Ramos (cell line): ENCODE data around the gene NTF3.

Source experiments
- in situ Hi-C: fragments of 300-500 bp; cut with MboI; formaldehyde crosslinking; loops from one replicate; pipeline ENCODE4 v1.14.3; 2022; ENCODE audit warnings: low sequenced_read_pairs; ENCODE audit not compliant: unreplicated experiment

Gene NTF3

GRCh38 chr12:5430641-5431603, 986 bp upstream of the NTF3 start:
- in situ Hi-C loops, result loop anchor here (5.0 kb wide), 1 partner anchor 76 kb away; no protein-coding TSS in a partner anchor

DNA sequence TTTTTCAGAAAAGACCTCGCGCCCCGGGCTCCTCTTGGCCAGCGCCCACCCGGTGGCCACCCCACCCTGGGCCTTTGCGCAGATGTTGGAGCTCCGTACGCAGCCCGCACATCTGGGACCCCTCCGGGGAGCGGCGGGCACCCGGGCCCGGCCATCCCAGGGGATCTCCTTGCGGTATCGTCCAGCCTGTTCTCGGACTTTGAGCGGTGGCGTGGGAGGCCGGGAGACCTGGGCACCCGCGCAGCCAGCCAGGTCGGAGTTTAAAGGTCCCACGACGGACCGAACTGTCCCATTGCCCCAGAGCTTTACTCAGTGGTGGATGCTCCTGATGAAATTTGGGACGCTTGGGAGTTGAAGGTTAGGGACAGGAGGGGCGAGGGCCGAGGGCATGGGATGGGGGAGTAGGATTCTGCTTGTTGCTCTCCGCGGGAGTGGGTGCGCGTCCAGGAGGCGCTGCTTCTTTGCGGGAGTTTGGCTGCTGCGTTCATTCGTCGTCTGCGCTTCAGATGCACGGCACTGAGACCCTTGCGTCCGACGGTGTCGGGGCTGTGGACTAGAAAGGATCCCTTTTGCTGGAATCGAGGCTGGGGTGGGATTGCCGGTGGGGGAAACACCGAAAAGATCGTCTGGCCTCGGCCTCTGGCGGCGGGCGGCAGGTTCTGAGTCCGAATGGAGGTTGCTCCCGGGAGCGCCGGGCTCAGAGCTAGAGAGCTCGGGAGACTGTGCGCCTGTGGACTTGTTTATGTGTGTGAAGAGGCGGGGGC, 1.4 kb downstream of the NTF3 start:
- in situ Hi-C loops, result loop anchor here (5.0 kb wide), 1 partner anchor 74 kb away; no protein-coding TSS in a partner anchor

GRCh38 chr12:5433845-5434646, 2.1 kb downstream of the NTF3 start:
- in situ Hi-C loops, result loop anchor here (5.0 kb wide), 1 partner anchor 73 kb away; no protein-coding TSS in a partner anchor

GRCh38 chr12:5434647-5435560, 3.0 kb downstream of the NTF3 start:
- in situ Hi-C loops, result loop anchor here (5.0 kb wide), 1 partner anchor 72 kb away; no protein-coding TSS in a partner anchor

- in situ Hi-C loops, result no loop called here
These were observed 5.3 kb downstream of the NTF3 start for GRCh38 chr12:5437182-5437583.

- in situ Hi-C loops, result no loop called here
These were observed 5.7 kb downstream of the NTF3 start for GRCh38 chr12:5437589-5437988.

GRCh38 chr12:5438671-5439200, 6.8 kb downstream of the NTF3 start:
- in situ Hi-C loops, result no loop called here

- in situ Hi-C loops, result no loop called here
These were observed 7.5 kb downstream of the NTF3 start for GRCh38 chr12:5439371-5439771.

GRCh38 chr12:5439788-5440300, 7.9 kb downstream of the NTF3 start:
- in situ Hi-C loops, result no loop called here

GRCh38 chr12:5440978-5441377, 9.1 kb downstream of the NTF3 start:
- in situ Hi-C loops, result no loop called here

DNA sequence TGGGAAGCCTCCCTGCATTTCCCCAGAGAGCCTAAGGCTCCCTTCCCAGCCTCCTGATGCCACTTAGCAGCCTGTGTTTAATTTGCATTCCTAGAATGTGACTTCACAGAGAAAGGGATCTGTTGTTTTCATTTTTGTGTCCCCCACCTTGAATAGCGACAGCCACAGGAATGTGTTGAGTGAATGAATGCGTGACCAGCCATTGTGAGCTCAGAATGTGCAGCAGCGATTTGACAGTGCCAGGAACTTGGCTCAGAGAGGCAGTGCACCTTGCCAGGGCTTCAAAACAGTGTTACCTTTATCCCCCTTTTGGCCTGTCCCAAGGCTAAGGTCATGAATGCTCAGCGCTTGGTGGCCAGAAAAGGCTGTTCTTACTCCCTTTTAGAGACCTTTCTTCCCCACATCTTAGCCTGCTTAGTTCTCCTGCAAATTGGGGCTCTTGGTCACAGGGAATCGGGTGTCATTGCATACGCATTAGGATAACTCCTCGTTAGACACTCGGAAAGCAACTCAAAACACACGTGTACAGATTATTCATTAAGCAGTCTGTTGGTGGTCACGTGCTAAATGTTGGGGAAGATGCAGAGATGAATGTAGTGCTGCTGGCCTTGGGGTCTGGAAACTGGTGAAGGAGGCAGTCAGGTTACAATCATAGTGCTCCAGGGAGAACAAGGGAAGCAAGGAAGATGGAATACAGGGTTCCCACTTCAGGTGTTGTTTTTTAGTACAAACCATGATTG, 9.8 kb downstream of the NTF3 start:
- in situ Hi-C loops, result no loop called here

- in situ Hi-C loops, result no loop called here
These were observed 10.5 kb downstream of the NTF3 start for GRCh38 chr12:5442251-5443006.

DNA sequence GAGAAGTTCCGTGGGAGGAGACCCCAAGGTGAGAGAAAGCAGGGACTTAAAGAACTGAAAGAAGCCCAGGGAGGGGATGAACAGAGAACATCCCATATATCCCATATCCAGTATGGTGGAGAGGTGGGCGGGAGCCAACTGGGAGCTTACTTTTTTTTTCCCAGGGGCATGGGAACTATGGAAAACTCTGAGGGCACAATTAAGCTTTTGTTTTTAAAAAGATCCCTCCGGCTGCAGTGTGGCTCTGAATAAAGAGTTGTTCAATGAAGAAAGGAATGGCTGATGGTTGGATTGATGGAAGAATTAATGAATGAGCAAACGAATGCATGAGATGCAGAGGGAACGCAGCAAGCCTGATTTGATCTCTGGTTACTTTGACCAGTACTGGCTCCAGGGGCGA, 12.6 kb downstream of the NTF3 start:
- in situ Hi-C loops, result no loop called here

DNA sequence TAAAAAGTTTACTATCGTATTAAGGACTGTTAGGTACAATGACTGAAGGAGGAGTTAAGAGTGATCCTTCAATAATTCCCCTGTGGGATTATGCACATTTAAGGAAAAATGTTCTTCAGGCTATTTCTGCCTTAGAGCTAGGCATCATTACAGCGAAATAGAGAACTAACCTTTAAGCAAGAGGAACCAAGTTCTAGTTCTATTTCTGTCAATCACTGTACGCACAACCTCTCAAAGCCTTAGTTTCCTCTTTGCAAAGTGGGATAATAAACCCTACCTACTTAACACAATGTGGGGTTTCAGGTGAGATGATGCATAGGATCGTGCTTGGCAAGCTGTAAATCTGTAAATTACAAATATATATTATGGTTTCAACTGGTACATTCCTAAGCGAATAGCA, 15.4 kb downstream of the NTF3 start:
- in situ Hi-C loops, result no loop called here

DNA sequence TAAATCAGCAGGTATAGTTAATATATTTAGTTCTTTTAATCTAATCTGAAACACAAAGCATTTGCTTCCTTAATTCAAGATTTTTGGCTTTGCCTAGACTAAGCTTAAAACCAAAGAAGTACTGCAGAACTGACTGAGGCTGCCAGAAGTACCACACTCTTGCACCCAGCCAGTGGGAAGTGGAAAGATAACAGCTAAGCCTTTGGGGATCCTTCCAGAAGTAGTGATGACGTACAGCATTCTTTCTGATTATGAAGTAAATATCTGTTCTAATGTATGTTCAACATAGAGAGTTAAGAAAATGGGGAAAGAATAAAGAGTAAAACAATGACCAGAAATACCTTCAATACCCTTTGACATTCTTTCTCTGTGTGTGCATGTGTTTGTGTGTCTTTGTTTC, 19.3 kb downstream of the NTF3 start:
- in situ Hi-C loops, result no loop called here

GRCh38 chr12:5452569-5452968, 20.7 kb downstream of the NTF3 start:
- in situ Hi-C loops, result no loop called here

DNA sequence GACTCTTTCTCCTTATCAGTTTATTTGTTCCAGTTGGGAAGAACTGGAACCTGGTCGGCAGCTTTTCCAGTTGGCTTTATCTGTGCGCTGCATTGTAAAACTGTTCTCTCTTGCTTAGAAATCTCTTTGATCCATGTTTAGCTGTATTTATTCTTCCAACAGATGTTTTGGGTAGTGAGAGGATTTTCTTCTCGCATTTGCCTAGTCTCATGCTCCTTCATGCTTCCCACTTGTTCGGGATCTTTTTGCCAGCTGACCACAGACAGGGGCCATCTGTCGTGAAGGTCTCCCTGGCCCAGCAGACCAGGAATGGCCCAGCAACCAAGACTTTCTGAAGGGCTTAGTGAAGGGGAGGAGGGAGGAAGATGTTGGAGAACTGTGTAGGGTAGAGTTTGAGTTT, 21.6 kb downstream of the NTF3 start:
- in situ Hi-C loops, result no loop called here
